SK-N-SH treated with all-trans-retinoic acid at 6 μM for 48 hours (cell line): ENCODE measurements around the gene KIRREL3.

ENCODE experiments used
- CSDC2 ChIP-seq: fragments of 250-450 bp; sonication (Bioruptor Pico); IDR thresholded peaks from 2 replicates; pipeline ENCODE4 v1.5.0; 2020; ENCODE audit warnings: mild to moderate bottlenecking, moderate library complexity
- ZFP30 ChIP-seq: fragments of 450-650 bp; formaldehyde crosslinking; IDR thresholded peaks from 2 replicates; pipeline ENCODE4 v1.5.0; 2022; ENCODE audit warnings: mild to moderate bottlenecking, moderate library complexity
- TF ChIP-seq, protein P1 (sequence below): fragments of 250-450 bp; sonication (Bioruptor Pico); IDR thresholded peaks from 2 replicates; pipeline ENCODE4 v1.5.0; 2020; ENCODE audit warnings: mild to moderate bottlenecking, moderate library complexity
- TF ChIP-seq, protein P2 (sequence below): fragments of 250-450 bp; sonication (Bioruptor Pico); IDR thresholded peaks from 2 replicates; pipeline ENCODE4 v1.5.1; 2021; ENCODE audit warnings: mild to moderate bottlenecking, moderate library complexity

DNA sequence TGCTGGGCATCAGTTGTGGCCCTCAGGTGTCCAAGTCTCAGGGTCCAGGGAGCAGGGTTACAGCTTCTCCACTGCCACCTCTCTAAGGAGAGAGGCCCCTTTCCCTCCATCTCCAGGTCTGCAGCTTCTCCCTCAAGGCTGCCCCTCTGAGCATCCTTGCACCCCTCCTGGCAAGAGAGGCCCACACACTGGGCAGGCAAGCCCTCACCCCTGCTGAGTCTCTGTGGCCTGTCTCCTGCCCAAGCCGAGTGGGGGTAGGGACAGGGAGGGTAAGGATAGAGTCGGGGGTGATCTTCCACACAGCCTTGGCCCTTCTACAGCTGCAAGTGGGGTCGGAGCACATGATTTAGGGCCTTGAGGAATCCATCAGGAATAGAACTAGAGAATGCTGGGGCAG, 568.5 kb downstream of the KIRREL3 start:
- TF ChIP-seq, protein P1, sequence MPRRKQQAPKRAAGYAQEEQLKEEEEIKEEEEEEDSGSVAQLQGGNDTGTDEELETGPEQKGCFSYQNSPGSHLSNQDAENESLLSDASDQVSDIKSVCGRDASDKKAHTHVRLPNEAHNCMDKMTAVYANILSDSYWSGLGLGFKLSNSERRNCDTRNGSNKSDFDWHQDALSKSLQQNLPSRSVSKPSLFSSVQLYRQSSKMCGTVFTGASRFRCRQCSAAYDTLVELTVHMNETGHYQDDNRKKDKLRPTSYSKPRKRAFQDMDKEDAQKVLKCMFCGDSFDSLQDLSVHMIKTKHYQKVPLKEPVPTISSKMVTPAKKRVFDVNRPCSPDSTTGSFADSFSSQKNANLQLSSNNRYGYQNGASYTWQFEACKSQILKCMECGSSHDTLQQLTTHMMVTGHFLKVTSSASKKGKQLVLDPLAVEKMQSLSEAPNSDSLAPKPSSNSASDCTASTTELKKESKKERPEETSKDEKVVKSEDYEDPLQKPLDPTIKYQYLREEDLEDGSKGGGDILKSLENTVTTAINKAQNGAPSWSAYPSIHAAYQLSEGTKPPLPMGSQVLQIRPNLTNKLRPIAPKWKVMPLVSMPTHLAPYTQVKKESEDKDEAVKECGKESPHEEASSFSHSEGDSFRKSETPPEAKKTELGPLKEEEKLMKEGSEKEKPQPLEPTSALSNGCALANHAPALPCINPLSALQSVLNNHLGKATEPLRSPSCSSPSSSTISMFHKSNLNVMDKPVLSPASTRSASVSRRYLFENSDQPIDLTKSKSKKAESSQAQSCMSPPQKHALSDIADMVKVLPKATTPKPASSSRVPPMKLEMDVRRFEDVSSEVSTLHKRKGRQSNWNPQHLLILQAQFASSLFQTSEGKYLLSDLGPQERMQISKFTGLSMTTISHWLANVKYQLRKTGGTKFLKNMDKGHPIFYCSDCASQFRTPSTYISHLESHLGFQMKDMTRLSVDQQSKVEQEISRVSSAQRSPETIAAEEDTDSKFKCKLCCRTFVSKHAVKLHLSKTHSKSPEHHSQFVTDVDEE (CRISPR knock-in tag), result no peak
- TF ChIP-seq ZFP30 (CRISPR knock-in tag), result no peak
- no peak for TF ChIP-seq CSDC2 (CRISPR knock-in tag)
- TF ChIP-seq, protein P2, sequence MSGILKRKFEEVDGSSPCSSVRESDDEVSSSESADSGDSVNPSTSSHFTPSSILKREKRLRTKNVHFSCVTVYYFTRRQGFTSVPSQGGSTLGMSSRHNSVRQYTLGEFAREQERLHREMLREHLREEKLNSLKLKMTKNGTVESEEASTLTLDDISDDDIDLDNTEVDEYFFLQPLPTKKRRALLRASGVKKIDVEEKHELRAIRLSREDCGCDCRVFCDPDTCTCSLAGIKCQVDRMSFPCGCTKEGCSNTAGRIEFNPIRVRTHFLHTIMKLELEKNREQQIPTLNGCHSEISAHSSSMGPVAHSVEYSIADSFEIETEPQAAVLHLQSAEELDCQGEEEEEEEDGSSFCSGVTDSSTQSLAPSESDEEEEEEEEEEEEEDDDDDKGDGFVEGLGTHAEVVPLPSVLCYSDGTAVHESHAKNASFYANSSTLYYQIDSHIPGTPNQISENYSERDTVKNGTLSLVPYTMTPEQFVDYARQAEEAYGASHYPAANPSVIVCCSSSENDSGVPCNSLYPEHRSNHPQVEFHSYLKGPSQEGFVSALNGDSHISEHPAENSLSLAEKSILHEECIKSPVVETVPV (CRISPR knock-in tag), result no peak
